DND-41 (cell line): ENCODE measurements around the gene KLHL14.
"Not testable (repeated sequence)": the region's sequence is repeated elsewhere in the genome, so short reads cannot be mapped to it uniquely, and the experiment has no call there.

Source experiments
- ATAC-seq: fragments of 200-7000 bp; cut with Tn5 transposase; 3 replicates; pipeline ENCODE4 v1.9.1; 2021; ENCODE audit warnings: low read depth; ENCODE audit not compliant: insufficient read depth
- DNase-seq: peaks from one replicate; pipeline ENCODE4 v3.0.0-alpha.2; 2020
- H2AFZ ChIP-seq: 2 replicates; pipeline ENCODE4 v1.6.0; 2012; ENCODE audit warnings: low read depth, low read length
- H3K27ac ChIP-seq: 2 replicates; pipeline ENCODE4 v1.5.1; 2012; ENCODE audit warnings: low read length, inconsistent platforms
- H3K27me3 ChIP-seq: fragments of 200-600 bp; sonication (generic); 2 replicates; pipeline ENCODE4 v1.6.0; 2012; ENCODE audit warnings: low read length, mild to moderate bottlenecking, inconsistent platforms; ENCODE audit not compliant: insufficient read depth, poor library complexity
- H3K36me3 ChIP-seq: 2 replicates; pipeline ENCODE4 v1.5.1; 2012; ENCODE audit warnings: low read length, inconsistent platforms; ENCODE audit not compliant: insufficient read depth
- H3K4me1 ChIP-seq: 2 replicates; pipeline ENCODE4 v1.5.1; 2012; ENCODE audit warnings: mild to moderate bottlenecking, low read length; ENCODE audit not compliant: insufficient read depth
- H3K4me2 ChIP-seq: 2 replicates; pipeline ENCODE4 v1.6.0; 2012; ENCODE audit warnings: mild to moderate bottlenecking, moderate library complexity, low read length, inconsistent platforms; ENCODE audit not compliant: insufficient read depth
- H3K4me3 ChIP-seq, 2 experiments: fragments of 200-600 bp in 1 of 2; shearing (Covaris generic) in 1 of 2; 2 replicates each; pipeline ENCODE4 v1.5.1; 2012 to 2016; ENCODE audit warnings: inconsistent platforms in 2 of 2, low read length in 2 of 2, mild to moderate bottlenecking in 2 of 2, low read depth in 1 of 2, moderate library complexity in 1 of 2
- H3K79me2 ChIP-seq: 2 replicates; pipeline ENCODE4 v1.6.0; 2012; ENCODE audit warnings: low read length, inconsistent platforms; ENCODE audit not compliant: insufficient read depth
- H3K9ac ChIP-seq: 2 replicates; pipeline ENCODE4 v1.6.0; 2012; ENCODE audit warnings: low read depth, mild to moderate bottlenecking, inconsistent platforms, low read length, moderate library complexity
- H3K9me3 ChIP-seq: 2 replicates; pipeline ENCODE4 v1.5.1; 2012; ENCODE audit warnings: low read length, moderate library complexity, mild to moderate bottlenecking, inconsistent platforms; ENCODE audit not compliant: insufficient read depth, severe bottlenecking
- H4K20me1 ChIP-seq: 2 replicates; pipeline ENCODE4 v1.6.0; 2012; ENCODE audit warnings: low read length; ENCODE audit not compliant: insufficient read depth
- CTCF ChIP-seq: IDR thresholded peaks from 2 replicates; pipeline ENCODE4 v1.5.1; 2012; ENCODE audit warnings: borderline replicate concordance, low read length, moderate library complexity, mild to moderate bottlenecking; ENCODE audit not compliant: poor library complexity, severe bottlenecking; ENCODE audit errors: extremely low read depth
- EZH2 ChIP-seq: IDR thresholded peaks from 3 replicates; pipeline ENCODE4 v1.6.1; 2012; ENCODE audit warnings: borderline replicate concordance, low read depth, mild to moderate bottlenecking, moderate library complexity, low read length, inconsistent platforms; ENCODE audit not compliant: severe bottlenecking

The KLHL14 gene

DNA sequence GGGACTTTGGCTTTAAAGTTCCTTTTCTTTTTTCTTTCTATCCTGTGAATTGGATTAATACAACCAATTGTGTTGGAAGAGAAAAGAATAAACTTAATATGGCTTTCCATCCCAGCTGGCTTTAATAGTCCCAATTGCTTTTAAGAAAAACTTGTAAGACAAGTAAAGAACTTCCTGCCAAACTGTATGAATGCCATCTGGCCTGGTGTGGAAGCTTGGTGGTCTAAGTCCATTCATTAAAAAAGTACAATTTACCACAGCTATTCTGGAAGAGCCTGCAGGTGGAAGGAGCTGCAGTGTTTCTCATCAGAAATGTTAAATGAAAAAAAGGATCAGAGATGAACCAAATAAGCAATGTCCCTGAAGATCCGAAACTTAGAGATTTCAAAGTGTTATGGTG, 103.9 kb downstream of the KLHL14 start:
- Histone ChIP-seq H3K4me3 (no peak overlapping the region), H3K4me1 (no peaks in the 10 kb centered on the region), H3K36me3 (no peaks in the 10 kb centered on the region), H3K9ac (no peak overlapping the region), H4K20me1 (no peaks in the 10 kb centered on the region), H3K4me2 (no peak overlapping the region), H3K79me2 (no peaks in the 10 kb centered on the region), H2AFZ (no peak overlapping the region), H3K9me3 (no peaks in the 10 kb centered on the region), H3K27me3 (peaks cover 2% of the 10 kb centered on the region), H3K27ac (no peak overlapping the region)
- no peak for DNase-seq
- ATAC-seq, result no peak
- TF ChIP-seq CTCF, result no peak

DNA sequence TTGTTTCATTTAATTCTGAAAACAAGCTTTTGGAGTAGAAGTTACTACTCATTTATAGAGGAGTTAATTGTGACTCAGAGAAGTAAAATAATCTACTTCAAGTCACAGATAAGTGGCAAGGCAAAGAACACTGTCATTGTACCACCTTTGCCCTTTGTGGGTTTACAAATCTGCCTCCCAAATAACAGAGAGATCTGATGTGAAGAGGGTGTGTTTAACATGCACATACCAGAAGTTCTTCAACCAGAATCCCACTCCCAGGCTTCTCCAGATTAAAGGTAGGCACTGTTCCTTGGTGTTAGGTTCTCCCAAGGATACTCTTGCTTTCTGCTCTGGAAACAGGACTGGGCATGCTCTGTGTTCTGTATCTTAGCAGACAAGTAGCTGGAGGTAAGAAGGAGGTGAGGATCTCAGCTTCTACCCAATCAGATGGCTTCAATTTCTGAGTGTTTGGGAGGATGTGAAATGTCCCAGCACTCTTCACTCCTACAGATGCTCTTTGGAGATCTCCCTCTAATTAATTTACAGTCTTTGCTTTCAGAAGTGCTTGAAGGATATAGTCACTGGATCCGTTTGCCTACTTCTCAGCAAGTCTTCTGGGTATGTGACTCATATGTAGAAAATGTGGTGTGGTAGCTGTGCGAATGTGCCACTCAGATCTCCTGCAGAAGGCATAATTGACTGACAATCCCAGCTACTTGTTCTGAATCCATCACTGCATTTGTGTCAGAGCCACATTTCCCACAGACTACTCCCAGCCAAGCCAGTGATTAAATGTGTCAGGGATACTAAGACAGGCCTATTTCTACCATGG, 111.1 kb downstream of the KLHL14 start:
- H3K4me3 ChIP-seq, result no peak overlapping the region
- H3K36me3 ChIP-seq, result no peaks in the 10 kb centered on the region
- TF ChIP-seq CTCF (no peak), EZH2 (no peak)
- no peak overlapping the region for H2AFZ ChIP-seq
- H3K9me3 ChIP-seq, result no peaks in the 10 kb centered on the region
- ATAC-seq, result no peak
- H3K79me2 ChIP-seq, result no peaks in the 10 kb centered on the region
- no peaks in the 10 kb centered on the region for H3K4me1 ChIP-seq
- no peak for DNase-seq
- no peak overlapping the region for H3K9ac ChIP-seq
- H3K27me3 ChIP-seq, result no peaks in the 10 kb centered on the region
- no peak overlapping the region for H3K27ac ChIP-seq
- no peak overlapping the region for H3K4me2 ChIP-seq
- H4K20me1 ChIP-seq, result no peaks in the 10 kb centered on the region

- H3K4me1 ChIP-seq, H3K27me3 ChIP-seq, H3K9ac ChIP-seq, H3K4me2 ChIP-seq, ATAC-seq, H4K20me1 ChIP-seq, DNase-seq, H3K36me3 ChIP-seq, H3K79me2 ChIP-seq, H3K4me3 ChIP-seq, H3K9me3 ChIP-seq, H2AFZ ChIP-seq, H3K27ac ChIP-seq: not testable (repeated sequence)
Observed at GRCh38 chr18:32654507-32654906, 118.3 kb downstream of the KLHL14 start.

DNA sequence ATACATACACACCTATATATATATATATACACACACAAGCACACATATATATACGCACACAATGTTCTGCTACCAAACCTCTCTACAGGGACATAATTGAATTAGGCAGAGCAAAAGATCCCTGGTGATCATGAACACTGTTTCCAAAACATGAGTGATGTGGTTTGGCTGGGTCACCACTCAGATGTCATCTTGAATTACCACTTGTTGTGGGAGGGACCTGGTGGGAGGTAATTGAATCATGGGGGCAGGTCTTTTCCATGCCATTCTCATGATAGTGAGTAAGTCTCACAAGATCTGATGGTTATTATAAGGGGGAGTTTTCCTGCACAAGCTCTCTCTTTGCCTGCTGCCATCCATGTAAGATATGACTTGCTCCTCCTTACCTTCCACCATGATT, 135.2 kb downstream of the KLHL14 start:
- not testable (repeated sequence) for ATAC-seq, H3K4me1 ChIP-seq, H3K27ac ChIP-seq, H3K4me3 ChIP-seq, H3K9ac ChIP-seq, H4K20me1 ChIP-seq, H3K79me2 ChIP-seq, H3K36me3 ChIP-seq, H3K27me3 ChIP-seq, DNase-seq, H2AFZ ChIP-seq, H3K9me3 ChIP-seq, H3K4me2 ChIP-seq
